ENCODE data around the gene FIGN. TPM values are rescaled to one million over a fixed set of nuclear protein-coding genes. Genes with fewer than 3 reads are reported as not detected.

FIGN gene
- total and polyA plus RNA-seq, 10 of the 15 experiments (the other 5 are each of a cell fraction or from before 2014, with no cell fraction given): under 0.01 to 0.01 TPM; not detected in 8

DNA sequence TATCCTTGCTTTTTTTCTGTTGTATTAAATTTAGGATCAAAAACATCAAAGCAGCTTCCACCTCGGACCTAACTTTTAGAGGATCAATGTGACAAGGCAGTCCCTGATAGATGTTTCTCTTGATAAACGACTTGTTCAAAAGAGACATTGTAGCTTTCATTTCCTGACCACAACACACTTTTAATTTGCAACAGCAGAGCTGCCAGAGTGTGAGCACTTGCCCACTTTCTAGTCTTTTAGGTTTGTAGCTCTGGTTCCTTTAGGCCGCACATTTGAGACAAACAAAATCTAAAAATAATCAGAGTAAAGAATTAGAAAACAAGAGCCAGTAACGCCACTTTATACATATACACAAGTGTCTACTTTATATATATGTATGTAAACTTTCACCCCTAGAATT lies 3.1 kb downstream of the FIGN start (continued):
- TF ChIP-seq PAX5 (IDR thresholded peaks at IDR 0.05; ENCODE audit: borderline replicate concordance, low read depth, low read length): no peak
- TF ChIP-seq, protein P1, sequence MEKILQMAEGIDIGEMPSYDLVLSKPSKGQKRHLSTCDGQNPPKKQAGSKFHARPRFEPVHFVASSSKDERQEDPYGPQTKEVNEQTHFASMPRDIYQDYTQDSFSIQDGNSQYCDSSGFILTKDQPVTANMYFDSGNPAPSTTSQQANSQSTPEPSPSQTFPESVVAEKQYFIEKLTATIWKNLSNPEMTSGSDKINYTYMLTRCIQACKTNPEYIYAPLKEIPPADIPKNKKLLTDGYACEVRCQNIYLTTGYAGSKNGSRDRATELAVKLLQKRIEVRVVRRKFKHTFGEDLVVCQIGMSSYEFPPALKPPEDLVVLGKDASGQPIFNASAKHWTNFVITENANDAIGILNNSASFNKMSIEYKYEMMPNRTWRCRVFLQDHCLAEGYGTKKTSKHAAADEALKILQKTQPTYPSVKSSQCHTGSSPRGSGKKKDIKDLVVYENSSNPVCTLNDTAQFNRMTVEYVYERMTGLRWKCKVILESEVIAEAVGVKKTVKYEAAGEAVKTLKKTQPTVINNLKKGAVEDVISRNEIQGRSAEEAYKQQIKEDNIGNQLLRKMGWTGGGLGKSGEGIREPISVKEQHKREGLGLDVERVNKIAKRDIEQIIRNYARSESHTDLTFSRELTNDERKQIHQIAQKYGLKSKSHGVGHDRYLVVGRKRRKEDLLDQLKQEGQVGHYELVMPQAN (conservative IDR thresholded peaks at IDR 0.05): no peak
- no peak for TF ChIP-seq TCF12 (IDR thresholded peaks at IDR 0.05; ENCODE audit: low read depth, low read length)
- TF ChIP-seq ZBED1 (IDR thresholded peaks at IDR 0.05; ENCODE audit: borderline replicate concordance): no peak
- TF ChIP-seq NFXL1 (IDR thresholded peaks at IDR 0.05; ENCODE audit: borderline replicate concordance): no peak
- no peak for TF ChIP-seq BACH1 (IDR thresholded peaks at IDR 0.05; ENCODE audit: borderline replicate concordance)
- no peak for TF ChIP-seq RCOR1 (conservative IDR thresholded peaks at IDR 0.05; ENCODE audit: low read depth, low read length)
- TF ChIP-seq TCF7 (IDR thresholded peaks at IDR 0.05; ENCODE audit: borderline replicate concordance): no peak
- TF ChIP-seq, protein P2, sequence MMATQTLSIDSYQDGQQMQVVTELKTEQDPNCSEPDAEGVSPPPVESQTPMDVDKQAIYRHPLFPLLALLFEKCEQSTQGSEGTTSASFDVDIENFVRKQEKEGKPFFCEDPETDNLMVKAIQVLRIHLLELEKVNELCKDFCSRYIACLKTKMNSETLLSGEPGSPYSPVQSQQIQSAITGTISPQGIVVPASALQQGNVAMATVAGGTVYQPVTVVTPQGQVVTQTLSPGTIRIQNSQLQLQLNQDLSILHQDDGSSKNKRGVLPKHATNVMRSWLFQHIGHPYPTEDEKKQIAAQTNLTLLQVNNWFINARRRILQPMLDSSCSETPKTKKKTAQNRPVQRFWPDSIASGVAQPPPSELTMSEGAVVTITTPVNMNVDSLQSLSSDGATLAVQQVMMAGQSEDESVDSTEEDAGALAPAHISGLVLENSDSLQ (IDR thresholded peaks at IDR 0.05): no peak

DNA sequence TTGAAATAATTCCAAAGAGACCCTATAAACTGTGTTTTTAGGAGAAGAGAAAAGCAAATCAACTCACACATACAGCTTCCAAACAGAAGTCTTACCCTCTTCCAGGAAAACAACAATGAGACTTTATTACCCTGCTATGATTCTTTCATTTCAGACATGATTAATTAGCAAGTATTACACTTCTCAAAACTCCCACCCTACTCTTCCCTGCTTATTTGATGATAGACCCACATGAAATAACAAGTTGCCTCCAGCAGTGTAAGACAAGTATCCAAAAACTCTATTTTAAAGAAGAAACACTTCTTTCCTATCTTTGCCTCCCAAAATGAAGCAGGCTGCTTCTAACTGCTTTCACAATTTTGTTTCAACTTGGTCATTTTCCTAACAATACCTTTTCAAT lies 4.1 kb downstream of the FIGN start:
- no peak for DNase-seq (ENCODE audit: low read depth, low spot score)
- ATAC-seq: no peak
- intact Hi-C loops (cut with micrococcal nuclease; ENCODE audit: unreplicated experiment): no loop called here
- Histone ChIP-seq H3K27me3 (replicated peaks in 1 of 2; ENCODE audit: control insufficient read depth in 2 of 2, insufficient read depth in 2 of 2, low read length in 1 of 2) (peaks cover 3 to 4% of the 10 kb centered on the region in 2 experiments), H3K27ac (ENCODE audit: control insufficient read depth, insufficient read depth) (no peak overlapping the region), H3K4me1 (ENCODE audit: control insufficient read depth, insufficient read depth, low read length) (no peaks in the 10 kb centered on the region), H3K36me3 (ENCODE audit: control insufficient read depth in 2 of 2, insufficient read depth in 2 of 2, low read length in 1 of 2) (no peaks in the 10 kb centered on the region), H3K4me3 (no peak overlapping the region), H3K9me3 (replicated peaks; ENCODE audit: control insufficient read depth, insufficient read depth, low read length) (no peaks in the 10 kb centered on the region), H3K79me2 (ENCODE audit: control insufficient read depth, insufficient read depth, low read length) (no peaks in the 10 kb centered on the region), H3K4me2 (ENCODE audit: control insufficient read depth, insufficient read depth) (no peak overlapping the region), H4K20me1 (ENCODE audit: control insufficient read depth, insufficient read depth) (no peaks in the 10 kb centered on the region), H3K9ac (ENCODE audit: control insufficient read depth, insufficient read depth, low read length) (no peak overlapping the region), H2AFZ (ENCODE audit: control insufficient read depth, low read depth, low read length) (no peak overlapping the region)
- FAIRE-seq: no peak
- TF ChIP-seq, protein P3, sequence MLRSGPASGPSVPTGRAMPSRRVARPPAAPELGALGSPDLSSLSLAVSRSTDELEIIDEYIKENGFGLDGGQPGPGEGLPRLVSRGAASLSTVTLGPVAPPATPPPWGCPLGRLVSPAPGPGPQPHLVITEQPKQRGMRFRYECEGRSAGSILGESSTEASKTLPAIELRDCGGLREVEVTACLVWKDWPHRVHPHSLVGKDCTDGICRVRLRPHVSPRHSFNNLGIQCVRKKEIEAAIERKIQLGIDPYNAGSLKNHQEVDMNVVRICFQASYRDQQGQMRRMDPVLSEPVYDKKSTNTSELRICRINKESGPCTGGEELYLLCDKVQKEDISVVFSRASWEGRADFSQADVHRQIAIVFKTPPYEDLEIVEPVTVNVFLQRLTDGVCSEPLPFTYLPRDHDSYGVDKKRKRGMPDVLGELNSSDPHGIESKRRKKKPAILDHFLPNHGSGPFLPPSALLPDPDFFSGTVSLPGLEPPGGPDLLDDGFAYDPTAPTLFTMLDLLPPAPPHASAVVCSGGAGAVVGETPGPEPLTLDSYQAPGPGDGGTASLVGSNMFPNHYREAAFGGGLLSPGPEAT (IDR thresholded peaks at IDR 0.05; ENCODE audit: low read depth): no peak
- TF ChIP-seq LARP7 (IDR thresholded peaks at IDR 0.05) (no peak), SMC3 (IDR thresholded peaks at IDR 0.05; ENCODE audit: borderline replicate concordance, low read length) (no peak), MYC (IDR thresholded peaks at IDR 0.05; ENCODE audit: insufficient read depth, insufficient read length, insufficient replicate concordance, low read length, severe bottlenecking) (no peak), ATF7 (IDR thresholded peaks at IDR 0.05; ENCODE audit: low read depth) (no peak), IKZF2 (IDR thresholded peaks at IDR 0.05) (no peak), ZBED1 (IDR thresholded peaks at IDR 0.05; ENCODE audit: borderline replicate concordance) (no peak), TCF12 (IDR thresholded peaks at IDR 0.05; ENCODE audit: low read depth, low read length) (no peak), CREM (IDR thresholded peaks at IDR 0.05; ENCODE audit: low read depth) (no peak)
- SMC1A ChIA-PET (ENCODE audit: uncharacterized antibody, unreplicated experiment): no interaction called here
- in situ Hi-C loops (cut with MboI): no loop called here
- POLR2A ChIA-PET: no interaction called here
- BruUV-seq (replicated peaks): no TSS peak
- CTCF ChIA-PET: interaction anchor here (1.7 kb wide), 1 partner anchor 9 kb away, joined by 4 read pairs; no protein-coding TSS in a partner anchor
- RAD21 ChIA-PET (ENCODE audit: unreplicated experiment): no interaction called here
